Renal cortex interstitium (tissue), 11 donors: ENCODE results near the gene CUL4B. TPM values are rescaled to one million over a fixed set of nuclear protein-coding genes. Genes with fewer than 3 reads are reported as not detected.
A peak's percentile ranks its signal among the peaks of the same experiment; 100 is the strongest.
"Not testable (repeated sequence)": the region's sequence is repeated elsewhere in the genome, so short reads cannot be mapped to it uniquely, and the experiment has no call there.

Experiments used
- DNase-seq, 11 donors: peaks; one replicate each; pipeline ENCODE4 v3.0.0-alpha.2; 2013; ENCODE audit warnings: low read depth in 9 of 11, low spot score in 4 of 11; ENCODE audit errors: extremely low read depth in 1 of 11
- polyA plus RNA-seq, 3 donors: library from polyadenylated mRNA; unstranded; fragments of 120-200 nt; gene quantifications; one replicate each; pipeline ENCODE4 v1.2.1, GENCODE V29; 2013; ENCODE audit not compliant: insufficient read length in 3 of 3

CUL4B gene
- polyA plus RNA-seq, 3 donors = 64.6 to 79.6 (median 74.2) TPM

- DNase-seq = no peak
These were observed 958 bp downstream of the CUL4B start for GRCh38 chrX:120559804-120560203.

- DNase-seq = no peak
These were observed 4.5 kb downstream of the CUL4B start for GRCh38 chrX:120556251-120556650.

GRCh38 chrX:120549483-120550452 lies 11.0 kb downstream of the CUL4B start:
- no peak for DNase-seq

GRCh38 chrX:120536061-120536460 lies 24.7 kb downstream of the CUL4B start:
- no peak for DNase-seq

- no peak for DNase-seq
These were observed 26.2 kb downstream of the CUL4B start for GRCh38 chrX:120534413-120535205.

- DNase-seq = no peak
These were observed 37.9 kb downstream of the CUL4B start for GRCh38 chrX:120522820-120523219.

- no peak for DNase-seq
These were observed 42.8 kb downstream of the CUL4B start for GRCh38 chrX:120517936-120518335.

GRCh38 chrX:120514236-120514635 lies 46.5 kb downstream of the CUL4B start:
- no peak for DNase-seq

GRCh38 chrX:120512627-120513026 lies 48.1 kb downstream of the CUL4B start:
- DNase-seq = peak in 1 of 11 donors; percentile 1

- no peak for DNase-seq
These were observed 48.5 kb downstream of the CUL4B start for GRCh38 chrX:120512222-120512621.

GRCh38 chrX:120504569-120504968 lies 56.2 kb downstream of the CUL4B start:
- DNase-seq = no peak

- no peak for DNase-seq
These were observed 61.3 kb downstream of the CUL4B start for GRCh38 chrX:120499301-120500072.

GRCh38 chrX:120490119-120490518 lies 70.6 kb downstream of the CUL4B start:
- DNase-seq = not testable (repeated sequence)

GRCh38 chrX:120486786-120487185 lies 74.0 kb downstream of the CUL4B start:
- no peak for DNase-seq

- DNase-seq = peak in 10 of 11 donors; percentile 43 to 69 (median 60)
These were observed 74.9 kb downstream of the CUL4B start for GRCh38 chrX:120485638-120486520.

- no peak for DNase-seq
These were observed 75.5 kb downstream of the CUL4B start for GRCh38 chrX:120485315-120485637.

- DNase-seq = no peak
These were observed 83.3 kb downstream of the CUL4B start for GRCh38 chrX:120477453-120477852.

GRCh38 chrX:120476714-120477113 lies 84.0 kb downstream of the CUL4B start:
- DNase-seq = no peak
